ENCODE measurements around the gene CCDC24. TPM values are rescaled to one million over a fixed set of nuclear protein-coding genes. Genes with fewer than 3 reads are reported as not detected.

The CCDC24 gene
- total RNA-seq, 4 donors from 2014 or later, result 3.1 to 10.6 (median 7.0) TPM; not detected in 1

DNA sequence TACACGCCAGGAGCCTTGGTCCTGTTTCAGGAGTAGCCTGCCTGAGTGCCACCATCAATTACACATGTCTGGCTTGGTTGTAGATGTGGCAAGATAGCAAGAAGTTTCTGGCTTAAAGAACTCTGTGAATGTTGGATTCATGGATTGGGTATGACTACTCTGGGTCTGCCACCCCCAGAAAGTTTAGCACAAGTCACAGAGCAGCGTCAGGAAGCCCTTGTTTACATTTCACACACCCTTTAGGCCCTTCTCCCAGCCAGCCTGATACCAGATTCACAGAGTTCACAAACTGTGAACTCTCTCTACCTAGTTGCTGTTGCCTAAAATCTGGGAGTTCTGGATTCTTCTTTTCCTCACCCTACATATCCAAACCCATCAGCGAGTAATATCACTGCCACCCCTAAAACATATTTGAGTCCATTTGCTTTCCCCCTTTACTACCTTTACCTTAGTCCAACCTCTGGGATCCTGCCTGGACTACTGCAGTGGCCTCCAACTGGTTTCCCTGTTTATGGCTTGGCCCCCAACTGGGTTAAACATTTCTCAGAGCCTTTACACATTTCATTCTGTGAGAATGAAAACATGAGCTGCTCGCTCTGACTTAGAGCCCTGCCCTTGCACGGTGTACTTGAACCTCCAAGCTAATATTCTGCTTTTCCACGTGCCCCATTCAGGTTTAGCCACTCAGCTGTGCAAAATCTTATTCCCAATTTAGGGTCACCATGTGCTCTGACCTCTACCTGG lies 4.1 kb upstream of the CCDC24 start:
- Histone ChIP-seq H3K4me3 (no peak overlapping the region), H3K27me3 (no peaks in the 10 kb centered on the region), H3K4me1 (no peaks in the 10 kb centered on the region), H3K9me3 (no peaks in the 10 kb centered on the region), H3K36me3 (no peaks in the 10 kb centered on the region), H3K27ac (no peak overlapping the region)
- TF ChIP-seq, protein P1, sequence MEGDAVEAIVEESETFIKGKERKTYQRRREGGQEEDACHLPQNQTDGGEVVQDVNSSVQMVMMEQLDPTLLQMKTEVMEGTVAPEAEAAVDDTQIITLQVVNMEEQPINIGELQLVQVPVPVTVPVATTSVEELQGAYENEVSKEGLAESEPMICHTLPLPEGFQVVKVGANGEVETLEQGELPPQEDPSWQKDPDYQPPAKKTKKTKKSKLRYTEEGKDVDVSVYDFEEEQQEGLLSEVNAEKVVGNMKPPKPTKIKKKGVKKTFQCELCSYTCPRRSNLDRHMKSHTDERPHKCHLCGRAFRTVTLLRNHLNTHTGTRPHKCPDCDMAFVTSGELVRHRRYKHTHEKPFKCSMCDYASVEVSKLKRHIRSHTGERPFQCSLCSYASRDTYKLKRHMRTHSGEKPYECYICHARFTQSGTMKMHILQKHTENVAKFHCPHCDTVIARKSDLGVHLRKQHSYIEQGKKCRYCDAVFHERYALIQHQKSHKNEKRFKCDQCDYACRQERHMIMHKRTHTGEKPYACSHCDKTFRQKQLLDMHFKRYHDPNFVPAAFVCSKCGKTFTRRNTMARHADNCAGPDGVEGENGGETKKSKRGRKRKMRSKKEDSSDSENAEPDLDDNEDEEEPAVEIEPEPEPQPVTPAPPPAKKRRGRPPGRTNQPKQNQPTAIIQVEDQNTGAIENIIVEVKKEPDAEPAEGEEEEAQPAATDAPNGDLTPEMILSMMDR (IDR thresholded peaks at IDR 0.05), result no peak
- no peak for TF ChIP-seq POLR2A (IDR thresholded peaks at IDR 0.05)
- no peak for DNase-seq
- intact Hi-C loops (cut with DNase I; ENCODE audit: low total_unique reads), result no loop called here

DNA sequence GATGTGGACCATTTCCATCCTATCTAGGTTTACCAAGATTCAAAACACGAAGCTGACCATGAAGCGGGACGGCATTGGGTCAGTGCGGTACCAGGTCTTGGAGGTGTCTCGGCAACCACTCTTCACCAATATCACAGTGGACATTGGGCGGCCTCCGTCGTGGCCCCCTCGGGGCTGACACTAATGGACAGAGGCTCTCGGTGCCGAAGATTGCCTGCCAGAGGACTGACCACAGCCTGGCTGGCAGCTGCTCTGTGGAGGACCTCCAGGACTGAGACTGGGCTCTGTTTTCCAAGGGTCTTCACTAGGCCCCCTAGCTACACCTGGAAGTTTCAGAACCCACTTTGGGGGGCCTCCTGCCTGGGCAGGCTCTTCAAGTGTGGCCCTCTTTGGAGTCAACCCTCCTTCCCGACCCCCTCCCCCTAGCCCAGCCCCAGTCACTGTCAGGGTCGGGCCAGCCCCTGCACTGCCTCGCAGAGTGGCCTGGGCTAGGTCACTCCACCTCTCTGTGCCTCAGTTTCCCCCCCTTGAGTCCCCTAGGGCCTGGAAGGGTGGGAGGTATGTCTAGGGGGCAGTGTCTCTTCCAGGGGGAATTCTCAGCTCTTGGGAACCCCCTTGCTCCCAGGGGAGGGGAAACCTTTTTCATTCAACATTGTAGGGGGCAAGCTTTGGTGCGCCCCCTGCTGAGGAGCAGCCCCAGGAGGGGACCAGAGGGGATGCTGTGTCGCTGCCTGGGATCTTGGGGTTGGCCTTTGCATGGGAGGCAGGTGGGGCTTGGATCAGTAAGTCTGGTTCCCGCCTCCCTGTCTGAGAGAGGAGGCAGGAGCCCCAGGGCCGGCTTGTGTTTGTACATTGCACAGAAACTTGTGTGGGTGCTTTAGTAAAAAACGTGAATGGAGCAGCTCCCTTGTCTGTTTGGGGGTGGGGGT lies 864 bp upstream of the CCDC24 start:
- no peaks in the 10 kb centered on the region for H3K9me3 ChIP-seq
- H3K4me1 ChIP-seq, result no peaks in the 10 kb centered on the region
- TF ChIP-seq POLR2A (IDR thresholded peaks at IDR 0.05), result no peak
- TF ChIP-seq, protein P1 (IDR thresholded peaks at IDR 0.05), result no peak
- H3K27me3 ChIP-seq, result no peaks in the 10 kb centered on the region
- H3K36me3 ChIP-seq, result no peaks in the 10 kb centered on the region
- intact Hi-C loops (cut with DNase I; ENCODE audit: low total_unique reads), result no loop called here
- no peak for DNase-seq
- H3K27ac ChIP-seq, result peak overlapping the region; percentile 37 to 75
- peak overlapping the region; percentile 55 to 62 for H3K4me3 ChIP-seq

DNA sequence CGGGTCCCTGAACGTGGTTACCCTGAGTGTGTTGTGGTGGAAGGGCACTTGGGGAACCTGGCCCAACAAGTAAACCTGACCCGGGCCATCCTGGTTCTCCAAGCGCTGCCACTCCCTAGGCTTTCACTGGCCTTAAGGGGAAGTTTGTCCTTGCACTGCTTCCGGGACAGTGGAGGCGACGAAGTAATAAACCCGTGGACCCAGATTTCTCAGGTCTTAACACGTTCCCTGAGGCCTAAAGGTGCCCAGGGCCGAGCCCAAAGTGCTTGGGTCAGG lies 261 bp upstream of the CCDC24 start:
- Histone ChIP-seq H3K9me3 (no peaks in the 10 kb centered on the region), H3K27me3 (no peaks in the 10 kb centered on the region), H3K27ac (peak overlapping the region; percentile 37 to 75), H3K4me1 (no peaks in the 10 kb centered on the region), H3K4me3 (peak overlapping the region; percentile 55 to 62), H3K36me3 (no peaks in the 10 kb centered on the region)
- DNase-seq, result no peak
- intact Hi-C loops (cut with DNase I; ENCODE audit: low total_unique reads), result no loop called here
- TF ChIP-seq POLR2A (IDR thresholded peaks at IDR 0.05), result peak in 1 of 2 donors; percentile 15
- TF ChIP-seq, protein P1 (IDR thresholded peaks at IDR 0.05), result no peak

DNA sequence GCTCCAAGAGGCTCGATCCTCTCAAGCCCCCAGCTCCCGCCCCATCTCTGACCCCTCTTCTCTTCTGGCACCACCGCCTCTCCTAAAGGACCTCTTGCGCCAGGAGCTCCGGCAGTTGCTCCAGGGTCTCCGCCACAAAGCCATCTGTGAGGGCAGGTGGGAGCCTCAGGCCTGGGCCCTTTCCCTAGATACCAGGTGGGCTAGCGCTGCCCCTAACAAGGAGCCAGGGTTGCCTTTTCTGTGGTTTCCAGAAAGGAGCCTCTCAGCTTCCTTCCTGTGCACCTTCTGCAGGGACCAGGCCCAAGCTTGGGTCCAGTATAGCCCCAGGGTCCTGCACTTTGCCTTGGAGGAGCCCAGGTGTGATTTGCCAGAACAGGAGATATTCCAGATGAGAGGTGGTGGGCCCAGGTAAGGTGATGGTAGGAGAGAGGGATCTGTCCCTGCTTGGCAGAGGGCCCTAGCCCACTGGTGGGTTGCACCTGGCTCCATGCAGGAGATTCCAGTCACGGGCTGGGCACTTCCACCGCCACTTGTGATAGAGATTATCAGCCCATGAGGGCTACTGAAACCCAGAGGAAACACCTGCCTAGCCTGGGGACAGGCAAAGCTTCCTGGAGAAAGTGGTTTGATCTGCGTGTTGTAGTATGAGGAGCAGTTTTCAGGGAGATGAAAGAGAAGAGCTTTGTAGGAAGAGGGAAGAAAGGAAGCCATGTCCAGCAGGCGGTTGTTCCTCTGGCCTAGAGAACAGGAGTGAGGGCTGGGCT lies 1.0 kb downstream of the CCDC24 start:
- peak overlapping the region; percentile 55 to 62 for H3K4me3 ChIP-seq
- H3K27ac ChIP-seq, result peak overlapping the region; percentile 37 to 75
- H3K36me3 ChIP-seq, result no peaks in the 10 kb centered on the region
- intact Hi-C loops (cut with DNase I; ENCODE audit: low total_unique reads), result no loop called here
- no peaks in the 10 kb centered on the region for H3K4me1 ChIP-seq
- no peaks in the 10 kb centered on the region for H3K27me3 ChIP-seq
- no peak for DNase-seq
- H3K9me3 ChIP-seq, result no peaks in the 10 kb centered on the region
- TF ChIP-seq, protein P1 (IDR thresholded peaks at IDR 0.05), result no peak
- TF ChIP-seq POLR2A (IDR thresholded peaks at IDR 0.05), result no peak
